Large intestine (tissue), 3 donors: ENCODE measurements around the gene CCDC50. TPM values are rescaled to one million over a fixed set of nuclear protein-coding genes. Genes with fewer than 3 reads are reported as not detected.

Source experiments
- DNase-seq, 2 donors: peaks; one replicate each; pipeline versions ENCODE4 v3.0.0 to v3.0.0-alpha.2; 2013
- H3K27ac ChIP-seq: one replicate; pipeline ENCODE4 v1.5.1; 2013; ENCODE audit warnings: low read length
- H3K27me3 ChIP-seq: 2 replicates; pipeline ENCODE4 v1.6.1; 2013; ENCODE audit warnings: low read length; ENCODE audit not compliant: control insufficient read depth, insufficient read depth
- H3K36me3 ChIP-seq: 2 replicates; pipeline ENCODE4 v1.6.1; 2013; ENCODE audit warnings: low read length; ENCODE audit not compliant: control insufficient read depth, insufficient read depth
- H3K4me1 ChIP-seq: one replicate; pipeline ENCODE4 v1.6.1; 2013; ENCODE audit warnings: low read length; ENCODE audit not compliant: control insufficient read depth, insufficient read depth
- H3K4me3 ChIP-seq: one replicate; pipeline ENCODE4 v1.5.1; 2013; ENCODE audit warnings: low read length
- H3K9me3 ChIP-seq: one replicate; pipeline ENCODE4 v1.6.1; 2013; ENCODE audit warnings: mild to moderate bottlenecking, low read depth, low read length, moderate library complexity; ENCODE audit not compliant: control insufficient read depth
- WGBS: methylation state at CpG from one replicate; pipeline ENCODE4 v1.1.5; 2013; ENCODE audit warnings: low lambda C conversion rate; ENCODE audit not compliant: insufficient coverage; 5-methylcytosine and 5-hydroxymethylcytosine counted together
- polyA plus RNA-seq: library from polyadenylated mRNA; unstranded; fragments of 120-200 nt; gene quantifications from one replicate; pipeline ENCODE4 v1.2.1, GENCODE V29; 2013

Gene CCDC50
- polyA plus RNA-seq, 1 donor = 82.1 TPM

- H3K36me3 ChIP-seq = no peaks in the 10 kb centered on the region
- H3K9me3 ChIP-seq = no peaks in the 10 kb centered on the region
- WGBS = 80% methylated on average over 1 of the region's 5 CpGs
- DNase-seq = no peak
- H3K27ac ChIP-seq = no peak overlapping the region
- no peaks in the 10 kb centered on the region for H3K4me1 ChIP-seq
- no peaks in the 10 kb centered on the region for H3K27me3 ChIP-seq
- no peak overlapping the region for H3K4me3 ChIP-seq
Observed at GRCh38 chr3:191345334-191345733, 16.1 kb downstream of the CCDC50 start.

DNA sequence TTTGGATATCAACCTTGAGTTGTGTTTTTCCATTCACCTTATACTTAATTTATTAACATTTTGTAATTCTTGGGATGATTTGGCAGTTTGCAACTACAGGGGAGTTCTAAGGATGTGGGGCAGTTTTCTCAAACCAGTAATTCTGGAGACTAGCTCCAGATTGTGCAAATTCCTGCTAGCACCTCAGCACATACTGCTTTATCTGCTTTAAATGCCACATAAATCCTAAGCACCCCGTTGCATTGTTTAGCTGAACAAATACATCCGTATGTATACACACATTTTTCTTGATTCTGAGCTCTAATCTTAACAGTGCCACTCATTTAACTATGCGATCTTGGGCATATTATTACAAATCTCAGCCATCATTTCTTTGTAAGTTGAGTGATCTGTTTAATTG is 18.0 kb downstream of the CCDC50 start:
- H3K4me1 ChIP-seq = no peaks in the 10 kb centered on the region
- no peak for DNase-seq
- H3K27ac ChIP-seq = no peak overlapping the region
- H3K4me3 ChIP-seq = no peak overlapping the region
- no peaks in the 10 kb centered on the region for H3K36me3 ChIP-seq
- H3K27me3 ChIP-seq = no peaks in the 10 kb centered on the region
- WGBS = no CpG with 5 or more reads among the region's 3 CpGs
- no peaks in the 10 kb centered on the region for H3K9me3 ChIP-seq

- Histone ChIP-seq H3K4me1 (no peaks in the 10 kb centered on the region), H3K36me3 (no peaks in the 10 kb centered on the region), H3K27me3 (no peaks in the 10 kb centered on the region), H3K27ac (no peak overlapping the region), H3K9me3 (no peaks in the 10 kb centered on the region), H3K4me3 (no peak overlapping the region)
- DNase-seq = no peak
- no CpG with 5 or more reads among the region's 1 CpG for WGBS
Observed at GRCh38 chr3:191348098-191348497, 18.9 kb downstream of the CCDC50 start.

GRCh38 chr3:191350396-191351090 is 21.3 kb downstream of the CCDC50 start:
- H3K9me3 ChIP-seq = no peaks in the 10 kb centered on the region
- DNase-seq = no peak
- H3K36me3 ChIP-seq = no peaks in the 10 kb centered on the region
- no peaks in the 10 kb centered on the region for H3K27me3 ChIP-seq
- H3K4me1 ChIP-seq = no peaks in the 10 kb centered on the region
- H3K27ac ChIP-seq = no peak overlapping the region
- WGBS = 70% methylated on average over 2 of the region's 5 CpGs
- no peak overlapping the region for H3K4me3 ChIP-seq

DNA sequence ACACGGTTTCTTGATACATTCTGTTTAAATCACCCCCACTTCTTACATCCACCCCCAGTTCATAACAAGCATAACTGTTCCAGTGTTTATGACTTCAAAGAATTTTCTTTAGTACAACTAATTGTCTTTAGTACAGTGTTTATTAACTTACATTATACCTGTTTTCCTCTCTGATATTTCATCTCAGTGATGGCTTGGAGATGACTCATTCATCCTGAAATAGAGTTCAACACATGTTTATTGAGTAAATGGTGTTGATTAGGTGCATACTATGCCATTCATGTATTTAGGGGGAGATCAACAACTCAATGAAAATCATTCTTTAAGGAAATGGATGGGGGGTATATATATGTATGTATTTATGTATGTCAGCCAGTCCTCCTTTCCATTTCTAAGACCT is 22.8 kb downstream of the CCDC50 start:
- Histone ChIP-seq H3K4me1 (no peaks in the 10 kb centered on the region), H3K27ac (no peak overlapping the region)
- no CpG with 5 or more reads among the region's 1 CpG for WGBS

GRCh38 chr3:191353022-191353777 is 24.0 kb downstream of the CCDC50 start:
- peak overlapping the region; percentile 50 for H3K27ac ChIP-seq
- 71% methylated on average over 1 of the region's 7 CpGs for WGBS

More for the DNA sequence above, 22.8 kb downstream of the CCDC50 start:
- DNase-seq = no peak
- Histone ChIP-seq H3K36me3 (no peaks in the 10 kb centered on the region), H3K4me3 (no peak overlapping the region), H3K9me3 (no peaks in the 10 kb centered on the region), H3K27me3 (no peaks in the 10 kb centered on the region)

DNA sequence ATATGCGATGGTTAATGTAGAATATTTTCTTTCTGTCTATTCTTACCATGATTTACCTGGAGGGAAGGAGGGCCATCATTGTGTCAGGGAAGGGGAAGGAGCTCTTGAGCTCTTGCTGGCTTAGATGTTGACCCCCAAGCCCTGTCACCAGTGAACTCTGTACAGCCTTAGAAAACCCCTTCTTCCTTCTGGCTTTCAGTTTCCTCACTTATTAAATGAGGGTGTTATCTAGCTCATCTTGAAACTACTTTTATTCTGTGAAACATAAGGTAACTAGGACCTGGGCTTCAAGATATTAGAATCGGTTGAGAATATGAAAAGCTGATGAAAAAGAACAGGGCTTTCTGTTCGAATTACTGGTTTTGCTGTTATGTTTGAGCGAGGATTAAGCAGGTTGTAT is 26.2 kb downstream of the CCDC50 start:
- peaks cover 19% of the 10 kb centered on the region for H3K36me3 ChIP-seq
- no peak overlapping the region for H3K4me3 ChIP-seq
- no peaks in the 10 kb centered on the region for H3K9me3 ChIP-seq
- H3K4me1 ChIP-seq = no peaks in the 10 kb centered on the region
- no peak overlapping the region for H3K27ac ChIP-seq
- no peaks in the 10 kb centered on the region for H3K27me3 ChIP-seq
- no CpG with 5 or more reads among the region's 4 CpGs for WGBS
- DNase-seq = no peak

More at GRCh38 chr3:191353022-191353777, 24.0 kb downstream of the CCDC50 start:
- Histone ChIP-seq H3K27me3 (no peaks in the 10 kb centered on the region), H3K36me3 (peaks cover 5% of the 10 kb centered on the region), H3K9me3 (no peaks in the 10 kb centered on the region), H3K4me3 (no peak overlapping the region), H3K4me1 (no peaks in the 10 kb centered on the region)
- peak; percentile 12 to 62 for DNase-seq

DNA sequence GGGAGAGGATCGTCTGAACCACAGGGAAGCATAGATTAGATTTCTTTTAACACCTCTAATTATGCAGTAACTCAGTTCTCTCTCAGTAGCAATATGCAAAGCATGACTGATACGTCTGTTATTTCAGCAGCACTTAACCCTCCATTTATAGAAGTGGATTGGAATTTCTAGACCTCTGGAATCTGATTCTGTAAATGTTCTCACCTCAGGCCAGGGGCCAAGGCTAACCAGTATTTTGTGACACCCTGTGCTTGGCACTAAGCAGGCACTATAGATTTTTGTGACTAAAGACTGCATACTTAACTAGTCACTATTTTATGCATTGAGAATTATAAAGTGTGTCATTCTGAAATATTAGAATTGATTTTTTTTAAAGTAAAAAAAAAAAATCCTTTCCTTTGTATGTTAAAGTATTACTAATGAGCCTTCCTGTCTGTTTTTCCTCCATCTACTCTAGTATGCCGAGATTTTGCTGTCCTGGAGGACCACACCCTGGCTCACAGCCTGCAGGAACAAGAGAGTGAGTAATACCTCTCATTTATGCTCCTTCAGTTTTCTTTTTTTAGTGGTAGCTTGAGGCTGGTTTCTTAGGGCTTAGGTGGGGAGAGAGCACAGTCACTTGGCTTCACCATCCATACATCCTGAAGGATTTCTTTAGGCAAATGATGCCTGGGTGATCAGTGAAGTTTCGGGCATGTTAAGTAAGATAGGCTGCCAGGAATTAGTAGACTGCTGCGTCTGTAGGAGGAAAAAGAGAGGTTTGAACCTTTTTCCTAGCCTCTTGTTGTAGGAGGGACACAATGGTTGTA is 27.6 kb downstream of the CCDC50 start:
- Histone ChIP-seq H3K4me3 (no peak overlapping the region), H3K27me3 (no peaks in the 10 kb centered on the region), H3K4me1 (no peaks in the 10 kb centered on the region), H3K9me3 (no peaks in the 10 kb centered on the region), H3K36me3 (peaks cover 31% of the 10 kb centered on the region), H3K27ac (no peak overlapping the region)
- no peak for DNase-seq
- no CpG with 5 or more reads among the region's 5 CpGs for WGBS

- peaks cover 39% of the 10 kb centered on the region for H3K36me3 ChIP-seq
- H3K27ac ChIP-seq = no peak overlapping the region
- no peaks in the 10 kb centered on the region for H3K4me1 ChIP-seq
- no peak overlapping the region for H3K4me3 ChIP-seq
- no peaks in the 10 kb centered on the region for H3K27me3 ChIP-seq
- DNase-seq = no peak
- WGBS = no CpG with 5 or more reads among the region's 6 CpGs
- no peaks in the 10 kb centered on the region for H3K9me3 ChIP-seq
Observed at GRCh38 chr3:191357909-191358308, 28.7 kb downstream of the CCDC50 start.

DNA sequence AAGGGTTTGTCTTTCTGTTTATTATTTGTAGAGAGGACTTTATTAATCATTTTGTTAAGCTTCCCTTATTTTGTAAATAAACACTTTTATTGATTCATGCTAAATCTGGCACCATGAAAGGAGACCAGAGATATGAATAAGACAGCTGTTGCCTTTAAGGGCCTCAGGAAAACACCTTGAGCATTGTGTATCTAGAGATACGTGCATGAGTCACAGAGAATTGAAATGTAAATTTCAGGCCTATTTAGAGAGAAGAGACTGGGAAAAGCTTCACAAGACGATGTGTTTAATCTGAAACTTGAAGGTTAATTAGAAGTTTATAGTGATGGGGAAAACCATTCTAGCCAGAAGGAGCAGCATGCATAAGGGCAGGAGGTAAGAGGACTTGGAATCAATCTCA is 29.7 kb downstream of the CCDC50 start:
- DNase-seq = no peak
- WGBS = 89% methylated on average over 1 of the region's 2 CpGs
- H3K27me3 ChIP-seq = no peaks in the 10 kb centered on the region
- H3K27ac ChIP-seq = no peak overlapping the region
- H3K36me3 ChIP-seq = peaks cover 46% of the 10 kb centered on the region
- H3K9me3 ChIP-seq = no peaks in the 10 kb centered on the region
- no peak overlapping the region for H3K4me3 ChIP-seq
- no peaks in the 10 kb centered on the region for H3K4me1 ChIP-seq
